ENCODE data around the gene PLCL2.
A peak's percentile ranks its signal among the peaks of the same experiment; 100 is the strongest.
"Not testable (repeated sequence)": the region's sequence is repeated elsewhere in the genome, so short reads cannot be mapped to it uniquely, and the experiment has no call there.

The PLCL2 gene

GRCh38 chr3:16917980-16918682, 33.4 kb downstream of the PLCL2 start:
- DNase-seq, result no peak

GRCh38 chr3:16918683-16919025, 33.9 kb downstream of the PLCL2 start:
- no peak for DNase-seq

GRCh38 chr3:16923112-16923511, 38.4 kb downstream of the PLCL2 start:
- no peak for DNase-seq

- no peak for DNase-seq
Measured at GRCh38 chr3:16927485-16927884, 42.7 kb downstream of the PLCL2 start.

DNA sequence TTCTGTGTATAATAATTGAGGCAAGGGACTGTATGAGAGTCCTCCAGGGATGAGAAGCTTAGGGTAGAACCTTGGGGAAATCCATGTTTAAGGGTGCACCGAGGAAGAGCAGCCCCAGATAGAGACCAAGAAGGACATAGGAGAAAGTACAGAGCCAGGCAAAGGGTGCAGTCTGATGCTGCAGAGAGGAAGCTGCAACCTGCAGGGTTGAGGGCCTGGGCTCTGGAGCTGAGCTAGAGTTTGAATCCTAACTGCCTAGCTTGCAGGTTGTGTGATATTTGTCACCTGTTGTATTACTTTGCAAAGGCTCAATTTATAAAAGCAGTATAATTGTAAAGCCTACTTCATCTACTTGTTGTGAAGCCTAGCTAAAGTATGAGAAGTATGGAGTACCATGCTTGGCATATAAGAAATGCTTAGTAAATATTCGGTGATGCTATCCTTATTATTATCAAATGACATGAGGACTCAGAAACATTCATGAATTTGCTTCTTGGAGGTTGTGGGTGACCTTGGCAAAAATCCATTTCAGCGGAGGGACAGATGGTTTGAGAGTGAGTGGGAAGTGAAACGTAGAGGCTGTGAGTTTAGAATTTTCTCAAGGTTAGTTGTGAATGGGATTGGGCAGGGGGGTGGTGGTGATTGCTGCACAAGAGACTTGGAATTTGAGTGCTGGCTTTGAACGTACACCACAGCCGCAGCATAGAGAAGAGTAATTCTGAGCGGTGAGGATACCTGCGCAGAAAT, 43.8 kb downstream of the PLCL2 start:
- no peak for DNase-seq

DNA sequence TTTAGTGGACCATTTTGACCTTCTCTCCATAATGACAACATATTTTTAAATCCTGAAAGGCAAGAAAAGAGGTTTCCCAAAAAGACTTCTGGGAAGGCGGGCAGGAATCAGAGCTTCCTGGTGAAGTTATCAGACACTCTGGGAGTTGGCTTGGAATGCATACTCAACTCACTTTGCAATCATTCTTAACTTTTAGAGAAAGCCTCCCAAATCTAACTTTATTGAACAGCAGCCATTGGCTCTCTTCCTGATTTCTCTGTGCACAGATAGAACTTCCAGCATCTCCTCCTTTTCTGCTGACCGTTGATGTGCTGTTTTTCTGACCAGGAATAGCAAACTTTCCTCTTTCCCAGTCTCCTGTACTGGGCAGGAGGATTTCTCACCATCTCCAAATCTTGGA, 44.6 kb downstream of the PLCL2 start:
- DNase-seq, result no peak

DNA sequence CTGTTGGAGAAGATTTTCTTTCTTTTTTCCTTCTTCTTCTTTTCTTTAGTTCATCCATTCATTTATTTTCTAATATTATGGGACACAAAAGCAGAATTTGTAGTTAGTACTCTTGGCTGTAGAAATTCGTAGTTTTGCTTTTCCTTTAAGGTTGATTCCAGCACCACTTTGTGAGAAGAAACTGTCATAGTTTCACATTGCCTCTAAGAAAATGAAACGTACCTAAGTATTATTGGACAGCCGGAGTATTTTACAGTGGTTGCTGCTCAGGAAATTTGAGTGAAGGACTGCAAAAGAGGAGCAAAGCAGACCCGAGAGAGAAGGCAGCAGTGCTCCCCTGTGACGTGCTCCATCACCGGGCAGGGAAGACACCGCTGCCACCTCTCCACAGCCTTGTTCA, 48.1 kb downstream of the PLCL2 start:
- no peak for DNase-seq

DNA sequence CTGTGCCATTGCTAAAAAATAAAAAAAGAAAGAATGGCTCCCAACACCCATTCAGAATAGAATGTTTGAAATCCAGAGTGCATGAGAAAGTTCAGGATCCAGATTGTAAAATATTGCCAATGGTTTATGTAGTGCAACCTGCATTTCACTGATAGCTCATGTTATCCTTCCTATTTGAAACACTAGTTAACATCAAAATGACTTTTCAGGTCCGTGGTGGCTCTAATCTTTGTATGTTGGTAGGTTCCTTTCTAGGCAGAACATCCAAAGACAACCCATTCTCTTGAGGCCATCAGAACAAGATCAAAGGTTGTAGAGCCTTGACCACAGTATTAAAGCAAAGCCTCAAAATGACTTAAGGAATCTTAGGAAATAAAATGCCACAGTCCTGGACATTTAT, 51.0 kb downstream of the PLCL2 start:
- no peak for DNase-seq

DNA sequence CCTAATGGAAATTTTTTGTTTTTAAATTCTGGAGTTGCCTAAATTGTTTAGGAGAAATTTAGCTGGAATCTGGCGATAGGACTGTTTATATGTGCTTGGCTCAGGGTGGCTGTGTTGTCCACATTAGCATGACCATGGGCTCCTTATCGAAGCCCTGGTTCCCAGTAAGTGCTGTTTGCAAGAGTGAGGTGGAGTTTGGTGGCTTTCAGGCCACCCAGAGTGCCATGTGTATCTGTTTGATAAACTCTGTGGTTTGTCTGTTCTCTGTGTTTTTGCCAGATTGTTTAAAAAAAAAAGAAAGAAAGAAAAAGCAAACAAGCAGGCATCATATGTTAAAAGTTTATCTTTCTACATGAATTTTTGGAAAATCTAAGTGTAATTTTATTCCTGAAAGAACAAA, 51.5 kb downstream of the PLCL2 start:
- no peak for DNase-seq

DNA sequence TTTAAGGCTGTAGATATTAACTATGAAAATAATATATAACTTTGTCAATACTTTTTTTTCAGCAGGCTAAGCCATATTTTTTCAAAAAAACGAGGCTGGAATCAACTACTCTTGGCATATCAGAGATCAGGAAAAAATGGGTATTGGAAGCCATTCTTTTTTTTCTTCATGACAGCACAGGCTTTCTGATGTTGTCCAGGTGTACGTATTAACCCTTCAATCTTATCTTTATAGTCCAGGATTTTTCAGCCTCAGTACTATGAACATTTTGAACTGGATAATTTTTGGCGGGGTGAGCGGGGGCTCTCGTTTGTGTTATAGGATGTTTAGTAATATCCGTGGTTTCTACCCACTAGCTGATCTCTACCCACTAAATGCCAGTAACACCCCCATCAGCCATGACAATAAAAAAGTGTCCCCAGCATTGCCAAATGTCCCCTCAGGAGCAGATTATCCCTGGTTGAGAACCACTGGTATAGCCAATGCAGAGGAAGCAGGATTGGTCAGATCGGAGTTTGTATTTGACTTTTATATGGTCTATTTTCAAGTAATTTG, 52.0 kb downstream of the PLCL2 start:
- DNase-seq, result no peak

GRCh38 chr3:16937326-16937845, 52.6 kb downstream of the PLCL2 start:
- peak in 1 of 2 donors; percentile 9 for DNase-seq

DNA sequence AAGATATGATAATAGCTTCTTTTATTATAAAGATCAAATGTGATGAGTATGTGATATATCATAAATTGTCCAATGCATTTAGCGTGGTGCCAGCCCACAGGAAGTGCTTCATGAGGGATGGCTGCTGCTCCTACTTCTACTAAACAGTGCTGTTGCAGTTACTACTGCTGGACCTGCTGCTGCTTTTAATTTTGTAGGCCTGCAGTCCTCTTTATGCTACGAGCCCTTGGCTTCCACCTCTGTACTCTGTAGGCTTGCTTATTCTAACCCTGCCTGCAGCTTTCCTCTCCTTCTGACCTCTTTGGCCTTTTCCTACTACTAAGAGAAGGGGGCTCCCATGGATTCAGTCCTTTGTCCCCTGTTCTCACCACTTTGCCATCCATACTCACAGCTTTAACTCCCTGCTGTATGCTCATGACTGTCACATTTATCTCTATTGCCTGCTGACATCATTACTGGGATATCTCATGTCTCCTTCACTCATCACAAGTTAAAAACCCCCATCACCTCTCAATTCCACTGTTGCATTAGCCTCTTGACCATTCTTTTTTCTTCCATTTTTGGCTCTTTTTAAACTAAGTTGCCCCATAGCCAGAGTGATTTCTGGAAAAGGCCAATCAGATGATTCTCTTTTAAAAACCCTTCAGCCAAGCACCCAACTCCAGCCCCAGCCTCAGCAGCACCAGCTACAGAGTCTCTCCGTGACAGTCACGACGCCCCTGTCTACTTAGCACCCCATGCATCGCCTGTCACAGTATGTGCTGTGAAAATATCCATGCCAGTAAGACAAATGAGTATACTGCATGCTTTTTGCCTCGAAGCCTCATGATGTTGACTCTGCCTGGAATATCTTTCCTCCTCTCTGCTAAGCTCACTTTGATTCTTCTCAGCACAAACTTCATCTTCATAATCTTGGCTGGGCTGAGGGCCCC, 56.3 kb downstream of the PLCL2 start:
- DNase-seq, result no peak

DNA sequence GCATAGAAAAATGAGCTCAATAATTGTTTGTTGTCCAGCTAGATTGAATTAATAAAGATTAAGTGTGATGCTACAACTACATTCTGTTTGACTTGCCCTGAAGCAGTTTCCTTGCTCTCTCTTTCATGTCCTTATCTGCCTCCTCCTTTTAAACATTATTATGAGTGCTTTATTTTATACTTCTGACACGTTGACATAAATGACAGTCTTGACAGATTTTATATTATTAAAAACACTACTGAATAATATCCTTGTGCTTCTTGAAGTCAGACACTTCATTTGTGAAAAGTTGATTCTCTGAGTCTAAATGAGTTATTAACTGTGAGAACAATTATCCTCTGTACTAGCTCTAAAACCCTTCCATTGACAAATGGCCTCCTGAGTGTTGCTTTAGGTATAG, 58.2 kb downstream of the PLCL2 start:
- no peak for DNase-seq

- no peak for DNase-seq
Measured at GRCh38 chr3:16943857-16944256, 59.1 kb downstream of the PLCL2 start.

DNA sequence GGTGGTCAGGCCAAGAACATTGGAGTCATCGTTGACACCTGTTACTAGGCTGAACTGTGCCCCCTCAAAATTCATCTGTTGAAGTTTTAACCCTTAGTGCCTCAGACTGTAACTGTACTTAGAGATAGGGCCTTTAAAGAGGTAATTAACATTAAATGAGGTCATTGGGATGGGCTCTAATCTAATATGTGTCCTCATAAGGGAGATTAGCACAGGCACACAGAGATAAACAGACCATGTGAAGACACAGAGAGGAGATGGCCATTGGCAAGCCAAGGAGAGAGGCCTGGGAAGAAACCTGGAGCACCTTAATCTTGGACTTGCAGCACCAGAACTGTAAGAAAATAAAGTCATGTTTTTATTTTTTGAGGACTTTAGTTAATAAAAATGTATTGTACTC, 59.6 kb downstream of the PLCL2 start:
- no peak for DNase-seq

GRCh38 chr3:16945330-16945729, 60.6 kb downstream of the PLCL2 start:
- no peak for DNase-seq

DNA sequence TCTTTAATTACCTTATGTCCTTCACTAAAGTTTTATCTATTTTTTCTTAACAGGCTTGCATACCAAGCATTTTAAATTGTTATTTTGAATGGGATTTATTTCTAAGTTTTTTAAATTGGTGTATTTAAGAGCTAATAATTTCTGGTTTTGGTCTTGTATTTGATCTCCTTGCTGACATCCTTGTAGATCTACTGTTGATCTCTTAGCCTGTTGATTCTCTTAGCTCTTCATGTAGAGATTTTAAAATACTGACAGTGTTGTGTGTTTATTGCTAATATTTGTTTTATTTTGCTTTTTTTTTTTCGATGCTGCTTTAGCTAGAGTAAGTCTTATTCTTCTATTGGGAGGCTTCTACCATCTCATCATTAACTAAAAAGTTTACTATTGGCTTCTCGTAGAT, 65.5 kb downstream of the PLCL2 start:
- DNase-seq, result no peak

- no peak for DNase-seq
Measured at GRCh38 chr3:16950845-16951244, 66.1 kb downstream of the PLCL2 start.

DNA sequence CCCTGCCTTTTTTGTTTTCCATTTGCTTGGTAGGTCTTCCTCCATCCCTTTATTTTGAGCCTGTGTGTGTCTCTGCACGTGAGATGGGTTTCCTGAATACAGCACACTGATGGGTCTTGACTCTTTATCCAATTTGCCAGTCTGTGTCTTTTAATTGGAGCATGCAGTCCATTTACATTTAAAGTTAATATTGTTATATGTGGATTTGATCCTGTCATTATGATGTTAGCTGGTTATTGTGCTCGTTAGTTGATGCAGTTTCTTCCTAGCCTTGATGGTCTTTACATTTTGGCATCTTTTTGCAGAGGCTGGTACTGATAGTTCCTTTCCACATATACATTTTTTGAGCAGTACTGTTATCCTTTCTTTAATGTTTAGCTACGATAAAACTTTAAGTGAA, 73.1 kb downstream of the PLCL2 start:
- DNase-seq, result not testable (repeated sequence)

- no peak for DNase-seq
Measured at GRCh38 chr3:16960125-16960524, 75.4 kb downstream of the PLCL2 start.

DNA sequence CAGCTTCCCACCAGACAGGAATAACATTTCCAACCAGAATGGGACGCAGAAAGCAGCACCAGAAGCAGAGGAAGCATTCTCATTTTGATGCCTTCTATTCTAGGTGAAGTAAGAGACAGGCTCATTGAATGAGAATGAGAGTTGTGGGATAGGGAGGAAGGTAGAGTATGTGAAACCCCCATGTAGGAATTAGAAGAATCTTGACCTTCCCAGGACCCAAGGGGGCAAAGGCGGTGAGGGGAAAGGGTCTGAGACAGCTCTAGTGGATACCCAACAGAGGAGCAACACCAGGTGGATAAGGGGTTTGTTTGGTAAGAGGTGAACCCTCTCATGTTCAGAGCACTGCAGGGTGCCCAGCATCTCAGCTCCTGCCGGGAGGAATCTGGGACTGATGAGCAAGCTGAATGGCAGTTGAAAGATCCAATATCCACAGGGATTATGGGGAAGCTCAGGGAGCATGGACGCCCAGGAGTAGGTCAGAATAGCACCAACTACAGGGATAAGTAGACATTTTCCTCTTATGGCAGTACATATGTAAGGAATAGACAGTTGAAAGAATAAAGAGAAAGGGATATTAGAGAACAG, 77.0 kb downstream of the PLCL2 start:
- no peak for DNase-seq

- no peak for DNase-seq
Measured at GRCh38 chr3:16975083-16975482, 90.3 kb downstream of the PLCL2 start.
